Measurements from ENCODE around the gene HKDC1.

DNA sequence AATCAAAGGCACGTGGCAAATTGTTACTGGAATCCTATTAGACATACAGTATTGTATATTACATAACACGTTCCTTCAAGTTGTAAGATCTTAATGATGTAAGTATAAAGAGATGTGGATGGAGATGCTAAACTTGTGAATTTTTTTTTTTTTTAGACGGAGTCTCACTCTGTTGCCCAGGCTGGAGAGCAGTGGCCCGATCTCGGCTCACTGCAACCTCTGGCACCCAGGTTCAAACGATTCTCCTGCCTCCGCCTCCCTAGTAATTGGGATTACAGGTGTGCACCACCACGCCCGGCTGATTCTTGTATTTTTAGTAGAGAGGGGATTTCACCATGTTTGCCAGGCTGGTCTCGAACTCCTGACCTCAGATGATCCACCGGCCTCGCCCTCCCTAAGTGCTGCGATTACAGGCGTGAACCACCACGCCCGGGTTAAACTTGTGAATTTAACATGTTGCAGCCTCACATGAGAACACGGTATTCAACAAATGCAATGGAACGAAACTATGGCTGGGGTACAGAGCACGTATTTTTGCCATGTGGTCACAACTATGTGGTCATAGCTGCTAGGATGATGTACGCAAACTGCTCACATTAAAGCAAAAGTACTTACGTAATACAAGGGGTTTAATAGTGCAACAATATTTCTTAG is 40.9 kb upstream of the HKDC1 start:
- TF ChIP-seq, protein P1, sequence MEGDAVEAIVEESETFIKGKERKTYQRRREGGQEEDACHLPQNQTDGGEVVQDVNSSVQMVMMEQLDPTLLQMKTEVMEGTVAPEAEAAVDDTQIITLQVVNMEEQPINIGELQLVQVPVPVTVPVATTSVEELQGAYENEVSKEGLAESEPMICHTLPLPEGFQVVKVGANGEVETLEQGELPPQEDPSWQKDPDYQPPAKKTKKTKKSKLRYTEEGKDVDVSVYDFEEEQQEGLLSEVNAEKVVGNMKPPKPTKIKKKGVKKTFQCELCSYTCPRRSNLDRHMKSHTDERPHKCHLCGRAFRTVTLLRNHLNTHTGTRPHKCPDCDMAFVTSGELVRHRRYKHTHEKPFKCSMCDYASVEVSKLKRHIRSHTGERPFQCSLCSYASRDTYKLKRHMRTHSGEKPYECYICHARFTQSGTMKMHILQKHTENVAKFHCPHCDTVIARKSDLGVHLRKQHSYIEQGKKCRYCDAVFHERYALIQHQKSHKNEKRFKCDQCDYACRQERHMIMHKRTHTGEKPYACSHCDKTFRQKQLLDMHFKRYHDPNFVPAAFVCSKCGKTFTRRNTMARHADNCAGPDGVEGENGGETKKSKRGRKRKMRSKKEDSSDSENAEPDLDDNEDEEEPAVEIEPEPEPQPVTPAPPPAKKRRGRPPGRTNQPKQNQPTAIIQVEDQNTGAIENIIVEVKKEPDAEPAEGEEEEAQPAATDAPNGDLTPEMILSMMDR (IDR thresholded peaks at IDR 0.05; ENCODE audit: insufficient read depth, low read length, poor library complexity, severe bottlenecking) = no peak
- TF ChIP-seq EZH2phosphoT487 (conservative IDR thresholded peaks at IDR 0.05; ENCODE audit: low read length) = no peak
